BLaER1 (cell line): ENCODE measurements around the gene RNF123.

Experiments used
- H3K27ac ChIP-seq: shearing (Covaris generic); formaldehyde crosslinking; 2 replicates; pipeline ENCODE4 v1.8.1; 2022
- H3K27me3 ChIP-seq: shearing (Covaris generic); formaldehyde crosslinking; 2 replicates; pipeline ENCODE4 v1.8.1; 2022
- H3K36me3 ChIP-seq: shearing (Covaris generic); formaldehyde crosslinking; 2 replicates; pipeline ENCODE4 v1.8.1; 2022
- H3K4me1 ChIP-seq: shearing (Covaris generic); formaldehyde crosslinking; 2 replicates; pipeline ENCODE4 v1.8.1; 2022
- H3K4me2 ChIP-seq: shearing (Covaris generic); formaldehyde crosslinking; 2 replicates; pipeline ENCODE4 v1.8.1; 2022
- H3K4me3 ChIP-seq: shearing (Covaris generic); formaldehyde crosslinking; 2 replicates; pipeline ENCODE4 v1.8.1; 2022
- H3K9ac ChIP-seq: shearing (Covaris generic); formaldehyde crosslinking; 2 replicates; pipeline ENCODE4 v1.8.1; 2022
- H3K9me3 ChIP-seq: shearing (Covaris generic); formaldehyde crosslinking; 2 replicates; pipeline ENCODE4 v1.8.1; 2022
- H4K20me1 ChIP-seq: shearing (Covaris generic); formaldehyde crosslinking; 2 replicates; pipeline ENCODE4 v1.8.1; 2022
- Cebpa-rat ChIP-seq: shearing (Covaris generic); IDR thresholded peaks from 2 replicates; pipeline ENCODE4 v1.8.1; 2022

The RNF123 gene

GRCh38 chr3:49657208-49657915, 32.0 kb upstream of the RNF123 start:
- Histone ChIP-seq H3K36me3 (no peaks in the 10 kb centered on the region), H3K4me3 (no peak overlapping the region), H3K4me2 (peak overlapping the region; percentile 79), H3K9me3 (no peaks in the 10 kb centered on the region; the same call in 1 of the 2 replicates), H4K20me1 (peaks cover 9% of the 10 kb centered on the region; the same call in 1 of the 2 replicates), H3K27ac (no peak overlapping the region), H3K4me1 (peaks cover 93% of the 10 kb centered on the region), H3K27me3 (no peaks in the 10 kb centered on the region), H3K9ac (no peak overlapping the region)
- no peak for TF ChIP-seq Cebpa-rat

DNA sequence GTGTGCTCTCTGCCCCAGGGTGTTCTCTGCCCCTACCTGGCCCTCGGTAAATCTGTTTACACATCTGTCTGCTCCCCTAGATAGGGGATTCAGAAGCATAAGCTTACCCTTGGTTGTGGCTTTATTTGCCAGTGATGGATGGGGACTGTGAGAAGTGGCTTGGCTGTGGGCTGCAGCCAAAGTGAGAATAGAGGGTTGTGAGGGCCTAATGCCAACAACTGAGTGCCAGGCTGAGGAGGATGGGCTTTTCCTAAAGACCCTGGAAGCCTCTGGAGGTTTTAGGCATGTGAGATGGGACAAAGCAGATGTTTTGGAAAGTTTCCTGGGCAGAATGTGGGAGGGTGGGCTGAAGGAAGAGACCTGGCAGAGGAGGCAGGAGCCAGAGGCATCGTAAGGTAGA, 30.6 kb upstream of the RNF123 start:
- Histone ChIP-seq H3K4me2 (peak overlapping the region; percentile 79), H3K36me3 (no peaks in the 10 kb centered on the region), H3K9ac (no peak overlapping the region), H3K27me3 (no peaks in the 10 kb centered on the region), H3K4me3 (no peak overlapping the region), H4K20me1 (peaks cover 2% of the 10 kb centered on the region; the same call in 1 of the 2 replicates), H3K9me3 (no peaks in the 10 kb centered on the region; the same call in 1 of the 2 replicates), H3K4me1 (peaks cover 87% of the 10 kb centered on the region), H3K27ac (no peak overlapping the region; the same call in 1 of the 2 replicates)
- TF ChIP-seq Cebpa-rat = no peak

DNA sequence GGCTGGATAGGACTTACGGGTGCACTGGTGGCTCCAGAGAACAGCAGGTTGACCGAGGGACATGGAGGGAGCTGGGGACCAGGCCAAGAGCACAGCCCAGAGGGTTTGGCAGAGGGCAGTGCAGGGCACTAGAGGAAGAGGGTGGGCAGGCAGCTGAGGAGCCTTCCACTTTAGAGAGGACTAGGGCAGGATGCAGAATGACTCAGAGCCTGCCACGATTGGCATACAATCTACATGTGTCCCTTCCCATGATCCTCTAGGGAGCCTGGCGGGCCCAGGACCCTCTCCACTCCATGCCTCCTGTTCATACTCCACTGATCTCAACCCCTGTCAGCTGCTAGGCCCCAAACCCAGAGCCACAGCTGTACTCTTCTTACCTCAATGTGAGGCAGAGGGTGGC, 29.6 kb upstream of the RNF123 start:
- Histone ChIP-seq H3K36me3 (no peaks in the 10 kb centered on the region), H3K4me3 (no peak overlapping the region), H3K27ac (peak overlapping the region; percentile 44), H3K4me1 (peaks cover 76% of the 10 kb centered on the region), H4K20me1 (no peaks in the 10 kb centered on the region), H3K4me2 (peak overlapping the region; percentile 79), H3K9me3 (no peaks in the 10 kb centered on the region; the same call in 1 of the 2 replicates), H3K9ac (no peak overlapping the region), H3K27me3 (no peaks in the 10 kb centered on the region)
- TF ChIP-seq Cebpa-rat = no peak

- H3K9ac ChIP-seq = no peak overlapping the region
- H3K4me2 ChIP-seq = no peak overlapping the region
- no peak overlapping the region for H3K4me3 ChIP-seq
- no peak for TF ChIP-seq Cebpa-rat
- H3K9me3 ChIP-seq = no peaks in the 10 kb centered on the region
- peaks cover 61% of the 10 kb centered on the region for H3K4me1 ChIP-seq
- H4K20me1 ChIP-seq = no peaks in the 10 kb centered on the region
- H3K27ac ChIP-seq = no peak overlapping the region
- no peaks in the 10 kb centered on the region for H3K36me3 ChIP-seq
- no peaks in the 10 kb centered on the region for H3K27me3 ChIP-seq
These were observed 28.1 kb upstream of the RNF123 start for GRCh38 chr3:49661281-49661680.

DNA sequence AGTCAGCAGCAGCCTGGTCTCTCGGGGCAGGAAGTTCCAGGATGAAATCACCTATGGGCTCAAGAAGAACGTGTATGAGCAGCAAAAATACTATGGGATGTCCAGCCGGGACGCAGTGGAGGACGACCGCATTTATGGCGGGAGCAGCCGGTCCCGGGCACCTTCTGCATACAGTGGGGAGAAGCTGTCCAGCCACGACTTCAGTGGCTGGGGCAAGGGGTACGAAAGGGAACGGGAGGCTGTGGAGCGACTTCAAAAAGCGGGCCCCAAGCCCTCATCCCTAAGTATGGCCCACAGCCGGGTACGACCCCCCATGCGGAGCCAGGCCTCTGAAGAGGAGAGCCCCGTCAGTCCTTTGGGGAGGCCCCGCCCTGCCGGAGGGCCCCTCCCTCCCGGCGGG, 27.3 kb upstream of the RNF123 start:
- no peak overlapping the region for H3K4me3 ChIP-seq
- no peaks in the 10 kb centered on the region for H3K36me3 ChIP-seq
- no peak for TF ChIP-seq Cebpa-rat
- H3K27ac ChIP-seq = no peak overlapping the region
- H3K4me2 ChIP-seq = peak overlapping the region; percentile 27
- no peaks in the 10 kb centered on the region for H4K20me1 ChIP-seq
- H3K27me3 ChIP-seq = no peaks in the 10 kb centered on the region
- H3K4me1 ChIP-seq = peaks cover 54% of the 10 kb centered on the region
- no peaks in the 10 kb centered on the region for H3K9me3 ChIP-seq
- no peak overlapping the region for H3K9ac ChIP-seq

GRCh38 chr3:49662720-49663413, 26.5 kb upstream of the RNF123 start:
- no peak overlapping the region for H3K27ac ChIP-seq
- no peaks in the 10 kb centered on the region for H3K27me3 ChIP-seq
- H3K4me2 ChIP-seq = peak overlapping the region; percentile 27
- TF ChIP-seq Cebpa-rat = no peak
- no peak overlapping the region for H3K4me3 ChIP-seq
- H3K4me1 ChIP-seq = peaks cover 45% of the 10 kb centered on the region
- H4K20me1 ChIP-seq = no peaks in the 10 kb centered on the region
- H3K9me3 ChIP-seq = no peaks in the 10 kb centered on the region
- H3K9ac ChIP-seq = no peak overlapping the region
- H3K36me3 ChIP-seq = no peaks in the 10 kb centered on the region

DNA sequence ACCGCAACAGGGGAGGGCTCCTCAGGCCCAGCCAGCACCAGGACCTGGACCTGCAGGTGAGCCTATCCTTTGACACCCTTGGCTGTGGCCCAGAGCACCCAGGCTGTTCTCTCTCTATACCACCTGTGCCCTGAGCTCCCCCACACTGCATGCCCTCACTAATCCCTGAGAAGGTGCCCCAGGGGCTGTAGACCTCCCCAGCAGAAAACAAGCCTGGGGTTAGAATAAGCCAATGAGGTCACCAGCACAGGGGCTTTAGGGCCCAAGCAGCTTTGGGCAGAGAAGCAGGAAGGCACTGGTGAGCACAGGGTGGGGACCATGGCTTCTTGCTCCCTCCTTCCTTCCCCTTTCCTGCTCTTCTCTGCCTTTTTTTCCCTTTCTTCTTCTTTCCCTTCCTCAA, 25.5 kb upstream of the RNF123 start:
- no peaks in the 10 kb centered on the region for H3K36me3 ChIP-seq
- H3K9ac ChIP-seq = no peak overlapping the region
- no peaks in the 10 kb centered on the region for H3K9me3 ChIP-seq
- no peaks in the 10 kb centered on the region for H4K20me1 ChIP-seq
- TF ChIP-seq Cebpa-rat = no peak
- H3K27ac ChIP-seq = no peak overlapping the region
- no peak overlapping the region for H3K4me2 ChIP-seq
- H3K4me3 ChIP-seq = no peak overlapping the region
- peaks cover 43% of the 10 kb centered on the region for H3K4me1 ChIP-seq
- no peaks in the 10 kb centered on the region for H3K27me3 ChIP-seq

GRCh38 chr3:49664300-49664699, 25.1 kb upstream of the RNF123 start:
- H3K9me3 ChIP-seq = no peaks in the 10 kb centered on the region
- peaks cover 42% of the 10 kb centered on the region for H3K4me1 ChIP-seq
- no peak overlapping the region for H3K9ac ChIP-seq
- no peak overlapping the region for H3K27ac ChIP-seq
- H3K4me2 ChIP-seq = no peak overlapping the region
- TF ChIP-seq Cebpa-rat = no peak
- H3K27me3 ChIP-seq = no peaks in the 10 kb centered on the region
- H3K4me3 ChIP-seq = no peak overlapping the region
- H3K36me3 ChIP-seq = no peaks in the 10 kb centered on the region
- no peaks in the 10 kb centered on the region for H4K20me1 ChIP-seq

DNA sequence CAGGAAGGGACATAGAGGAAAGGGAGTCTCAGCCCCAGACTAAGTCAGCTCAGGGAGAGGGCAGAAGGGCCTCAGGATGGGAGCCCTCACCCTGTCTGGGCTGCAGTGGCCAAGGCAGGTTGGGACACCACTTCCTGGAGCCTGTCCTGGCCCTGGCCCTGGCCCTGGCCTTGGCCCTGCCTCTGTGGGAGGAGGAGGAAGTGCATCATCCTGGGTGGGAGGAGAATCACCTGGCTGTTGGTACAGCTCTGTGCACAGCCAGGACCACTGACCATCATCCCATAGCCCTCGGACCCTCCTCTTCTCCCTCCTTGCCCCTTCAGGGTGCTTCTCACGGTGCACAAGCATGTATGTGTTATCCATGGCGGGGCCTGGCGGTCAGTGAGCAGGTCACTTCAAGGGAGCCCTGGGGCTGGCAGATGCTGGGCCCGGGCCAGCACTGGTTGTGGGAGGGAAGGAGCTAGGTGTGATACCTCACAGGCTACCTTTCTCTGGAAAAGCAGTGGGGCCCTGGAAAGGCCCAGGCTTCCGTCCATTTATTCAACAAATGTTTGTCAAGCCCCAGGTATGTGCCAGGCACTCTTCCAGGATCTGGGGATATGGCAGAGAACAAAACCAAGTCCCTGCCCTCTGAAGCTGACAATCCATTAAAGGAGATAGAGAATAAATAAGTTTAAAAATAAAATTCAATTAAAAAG, 23.4 kb upstream of the RNF123 start:
- no peaks in the 10 kb centered on the region for H3K36me3 ChIP-seq
- no peak overlapping the region for H3K9ac ChIP-seq
- H3K27ac ChIP-seq = no peak overlapping the region
- H4K20me1 ChIP-seq = peaks cover 6% of the 10 kb centered on the region; the same call in 1 of the 2 replicates
- no peak overlapping the region for H3K4me3 ChIP-seq
- no peaks in the 10 kb centered on the region for H3K27me3 ChIP-seq
- H3K4me2 ChIP-seq = no peak overlapping the region
- H3K9me3 ChIP-seq = no peaks in the 10 kb centered on the region
- no peak for TF ChIP-seq Cebpa-rat
- peaks cover 33% of the 10 kb centered on the region for H3K4me1 ChIP-seq

- no peak for TF ChIP-seq Cebpa-rat
- H3K27ac ChIP-seq = no peak overlapping the region
- H3K27me3 ChIP-seq = no peaks in the 10 kb centered on the region
These were observed 22.8 kb upstream of the RNF123 start for GRCh38 chr3:49666592-49666991.

More at GRCh38 chr3:49666592-49666991, 22.8 kb upstream of the RNF123 start:
- Histone ChIP-seq H3K4me3 (no peak overlapping the region), H3K36me3 (no peaks in the 10 kb centered on the region), H3K4me2 (no peak overlapping the region), H3K9ac (no peak overlapping the region), H3K9me3 (no peaks in the 10 kb centered on the region), H4K20me1 (peaks cover 12% of the 10 kb centered on the region; the same call in 1 of the 2 replicates), H3K4me1 (peaks cover 39% of the 10 kb centered on the region)
